ENCODE results near the gene GGCT. TPM values are rescaled to one million over a fixed set of nuclear protein-coding genes. Genes with fewer than 3 reads are reported as not detected.

The GGCT gene
- total RNA-seq, 3 donors from 2014 or later: 25.3 to 59.6 (median 44.6) TPM

DNA sequence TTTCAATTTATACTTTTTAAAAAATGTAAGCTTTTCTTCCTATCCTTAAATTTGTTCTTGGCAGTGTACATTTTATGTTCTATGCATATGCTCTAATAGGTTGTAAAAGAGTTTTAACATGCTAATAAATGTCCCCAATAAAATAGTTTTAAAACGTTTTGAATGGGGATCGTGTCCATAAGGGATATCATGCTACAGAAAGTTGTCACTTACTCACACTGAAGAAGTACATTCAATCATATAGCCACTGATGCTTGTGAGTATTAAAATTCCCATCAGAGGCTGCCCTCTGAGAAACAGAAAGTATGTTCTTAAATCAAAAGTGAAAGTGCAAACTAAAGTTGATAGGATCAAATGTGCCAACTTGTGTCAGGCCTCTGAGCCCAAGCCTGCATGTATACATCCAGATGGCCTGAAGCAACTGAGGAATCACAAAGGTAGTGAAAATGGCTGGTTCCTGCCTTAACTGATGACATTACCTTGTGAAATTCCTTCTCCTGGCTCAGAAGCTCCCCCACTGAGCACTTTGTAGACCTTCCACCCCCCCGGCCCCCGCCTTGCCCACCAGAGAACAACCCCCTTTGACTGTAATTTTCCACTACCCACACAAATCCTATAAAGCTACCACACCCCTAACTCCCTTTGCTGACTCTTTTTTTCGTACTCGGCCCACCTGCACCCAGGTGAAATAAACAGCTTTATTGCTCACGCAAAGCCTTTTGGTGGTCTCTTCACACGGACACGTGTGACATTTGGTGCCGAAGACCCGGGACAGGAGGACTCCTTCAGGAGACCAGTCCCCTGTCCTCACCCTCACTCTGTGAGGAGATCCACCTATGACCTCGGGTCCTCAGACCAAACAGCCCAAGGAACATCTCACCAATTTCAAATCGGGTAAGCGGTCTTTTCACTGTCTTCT is 25.2 kb downstream of the GGCT start:
- peak overlapping the region; percentile 87 to 94 for H3K27ac ChIP-seq
- intact Hi-C loops (cut with DNase I; ENCODE audit: low total_unique reads): no loop called here
- no peak for DNase-seq (ENCODE audit: low spot score in 2 of 2)

GRCh38 chr7:30478349-30479201 is 26.1 kb downstream of the GGCT start, which contains the start of gene NOD1:
Gene NOD1, minus strand, starts transcription at chr7:30478784. Its CDS starts 21,863 bp downstream, at chr7:30456921.
- no peaks in the 10 kb centered on the region for H3K9me3 ChIP-seq
- no peaks in the 10 kb centered on the region for H3K27me3 ChIP-seq
- TF ChIP-seq, protein P1, sequence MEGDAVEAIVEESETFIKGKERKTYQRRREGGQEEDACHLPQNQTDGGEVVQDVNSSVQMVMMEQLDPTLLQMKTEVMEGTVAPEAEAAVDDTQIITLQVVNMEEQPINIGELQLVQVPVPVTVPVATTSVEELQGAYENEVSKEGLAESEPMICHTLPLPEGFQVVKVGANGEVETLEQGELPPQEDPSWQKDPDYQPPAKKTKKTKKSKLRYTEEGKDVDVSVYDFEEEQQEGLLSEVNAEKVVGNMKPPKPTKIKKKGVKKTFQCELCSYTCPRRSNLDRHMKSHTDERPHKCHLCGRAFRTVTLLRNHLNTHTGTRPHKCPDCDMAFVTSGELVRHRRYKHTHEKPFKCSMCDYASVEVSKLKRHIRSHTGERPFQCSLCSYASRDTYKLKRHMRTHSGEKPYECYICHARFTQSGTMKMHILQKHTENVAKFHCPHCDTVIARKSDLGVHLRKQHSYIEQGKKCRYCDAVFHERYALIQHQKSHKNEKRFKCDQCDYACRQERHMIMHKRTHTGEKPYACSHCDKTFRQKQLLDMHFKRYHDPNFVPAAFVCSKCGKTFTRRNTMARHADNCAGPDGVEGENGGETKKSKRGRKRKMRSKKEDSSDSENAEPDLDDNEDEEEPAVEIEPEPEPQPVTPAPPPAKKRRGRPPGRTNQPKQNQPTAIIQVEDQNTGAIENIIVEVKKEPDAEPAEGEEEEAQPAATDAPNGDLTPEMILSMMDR (IDR thresholded peaks at IDR 0.05): peak in 1 of 3 donors; percentile 27
- TF ChIP-seq POLR2AphosphoS5 (IDR thresholded peaks at IDR 0.05) (peak; percentile 67 to 76 (median 68)), POLR2A (IDR thresholded peaks at IDR 0.05) (peak; percentile 38)
- peak within 1 kb of the TSS; percentile 62 to 75 (median 73) for H3K4me3 ChIP-seq
- H3K4me1 ChIP-seq: no peaks in the 10 kb centered on the region
- DNase-seq (ENCODE audit: low spot score in 2 of 2): peak; percentile 49 to 66
- no peaks in the 10 kb centered on the region for H3K36me3 ChIP-seq
- H3K27ac ChIP-seq: peak within 1 kb of the TSS; percentile 87 to 94
- intact Hi-C loops (cut with DNase I; ENCODE audit: low total_unique reads): no loop called here

More for the DNA sequence above, 25.2 kb downstream of the GGCT start:
- peak overlapping the region; percentile 62 to 75 (median 73) for H3K4me3 ChIP-seq
- TF ChIP-seq POLR2AphosphoS5 (IDR thresholded peaks at IDR 0.05) (no peak), POLR2A (IDR thresholded peaks at IDR 0.05) (no peak)
- TF ChIP-seq, protein P1 (IDR thresholded peaks at IDR 0.05): no peak
- H3K27me3 ChIP-seq: no peaks in the 10 kb centered on the region
- H3K9me3 ChIP-seq: no peaks in the 10 kb centered on the region
- H3K4me1 ChIP-seq: no peaks in the 10 kb centered on the region
- no peaks in the 10 kb centered on the region for H3K36me3 ChIP-seq

DNA sequence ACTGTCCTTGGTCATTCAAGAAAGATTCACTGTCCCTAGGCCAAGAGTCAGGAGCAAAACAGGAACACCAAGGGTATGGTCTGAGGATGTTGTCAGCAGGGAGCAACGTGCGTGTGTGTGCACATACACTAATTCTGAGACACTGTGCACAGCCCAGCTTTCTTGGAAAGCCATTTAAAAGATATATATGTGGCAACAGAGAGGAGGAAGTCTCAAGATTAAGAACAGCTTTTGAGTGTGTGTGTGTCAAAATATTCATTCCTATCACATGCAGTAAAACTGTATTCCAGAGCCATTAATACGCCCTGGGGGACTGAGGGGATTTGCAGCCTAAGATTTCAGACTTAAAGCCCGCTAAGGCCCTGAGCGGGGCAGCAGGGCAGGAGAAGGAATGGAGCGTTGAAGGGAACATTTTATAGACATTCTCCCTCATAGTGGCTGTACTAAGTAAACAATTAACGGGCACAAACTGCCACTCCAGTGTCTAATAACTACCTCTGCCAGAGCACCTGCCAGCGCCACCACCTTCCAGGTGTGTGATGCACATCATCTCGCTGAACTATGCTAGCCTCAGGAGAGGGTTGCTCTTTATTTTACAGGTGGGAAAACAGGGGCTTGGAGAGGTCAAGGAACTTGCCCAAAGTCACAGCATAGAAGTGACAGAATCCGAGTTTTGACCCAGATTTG is 28.0 kb downstream of the GGCT start:
- Histone ChIP-seq H3K27me3 (no peaks in the 10 kb centered on the region), H3K27ac (peak overlapping the region; percentile 56 to 87), H3K4me1 (peaks cover 5 to 6% of the 10 kb centered on the region in 2 donors), H3K36me3 (no peaks in the 10 kb centered on the region), H3K4me3 (peak overlapping the region in 1 of 3 donors; percentile 75), H3K9me3 (no peaks in the 10 kb centered on the region)
- no peak for DNase-seq (ENCODE audit: low spot score in 2 of 2)
- intact Hi-C loops (cut with DNase I; ENCODE audit: low total_unique reads): no loop called here
- TF ChIP-seq POLR2A (IDR thresholded peaks at IDR 0.05): no peak
- TF ChIP-seq, protein P1 (IDR thresholded peaks at IDR 0.05): no peak
- TF ChIP-seq POLR2AphosphoS5 (IDR thresholded peaks at IDR 0.05): no peak

GRCh38 chr7:30475580-30475979 is 29.0 kb downstream of the GGCT start:
- no peak for DNase-seq (ENCODE audit: low spot score in 2 of 2)
- Histone ChIP-seq H3K4me3 (no peak overlapping the region), H3K4me1 (peaks cover 5 to 7% of the 10 kb centered on the region in 2 donors), H3K9me3 (no peaks in the 10 kb centered on the region), H3K27ac (peak overlapping the region; percentile 10 to 71), H3K36me3 (no peaks in the 10 kb centered on the region), H3K27me3 (no peaks in the 10 kb centered on the region)
- intact Hi-C loops (cut with DNase I; ENCODE audit: low total_unique reads): no loop called here
- no peak for TF ChIP-seq POLR2AphosphoS5 (IDR thresholded peaks at IDR 0.05)
- TF ChIP-seq POLR2A (IDR thresholded peaks at IDR 0.05): no peak
- TF ChIP-seq, protein P1 (IDR thresholded peaks at IDR 0.05): no peak
